H9 (cell line): ENCODE results near the gene FAM110C. TPM values are rescaled to one million over a fixed set of nuclear protein-coding genes. Genes with fewer than 3 reads are reported as not detected.

Experiments used
- DNase-seq: peaks from one replicate; pipeline ENCODE4 v3.0.0-alpha.2; 2017
- H2AFZ ChIP-seq: one replicate; pipeline ENCODE4 v1.6.1; 2013; ENCODE audit warnings: mild to moderate bottlenecking, low read length, control low read depth, moderate library complexity
- H2AK5ac ChIP-seq: 2 replicates; pipeline ENCODE4 v1.6.1; 2013; ENCODE audit warnings: low read length, control low read depth, mixed read lengths; ENCODE audit not compliant: insufficient read length
- H2BK120ac ChIP-seq: one replicate; pipeline ENCODE4 v1.6.1; 2013; ENCODE audit warnings: low read depth, mild to moderate bottlenecking, low read length, control low read depth, inconsistent platforms; ENCODE audit not compliant: poor library complexity, severe bottlenecking
- H2BK12ac ChIP-seq: 2 replicates; pipeline ENCODE4 v1.6.1; 2013; ENCODE audit warnings: low read length, control low read depth, mixed read lengths, low read depth; ENCODE audit not compliant: insufficient read length
- H2BK15ac ChIP-seq: 2 replicates; pipeline ENCODE4 v1.6.1; 2013; ENCODE audit warnings: low read depth, low read length, control low read depth
- H2BK20ac ChIP-seq: one replicate; pipeline ENCODE4 v1.6.1; 2013; ENCODE audit warnings: low read depth, mild to moderate bottlenecking, low read length, control low read depth, inconsistent platforms; ENCODE audit not compliant: poor library complexity, severe bottlenecking
- H2BK5ac ChIP-seq: 2 replicates; pipeline ENCODE4 v1.6.1; 2013; ENCODE audit warnings: low read length, control low read depth, mixed read lengths; ENCODE audit not compliant: insufficient read length
- H3K14ac ChIP-seq: 2 replicates; pipeline ENCODE4 v1.6.1; 2013; ENCODE audit warnings: low read length, control low read depth; ENCODE audit not compliant: insufficient read depth
- H3K18ac ChIP-seq: 2 replicates; pipeline ENCODE4 v1.6.1; 2013; ENCODE audit warnings: low read depth, mild to moderate bottlenecking, mixed read lengths, low read length, control low read depth; ENCODE audit not compliant: insufficient read length
- H3K23ac ChIP-seq: 2 replicates; pipeline ENCODE4 v1.6.1; 2013; ENCODE audit warnings: low read length, control low read depth, mixed read lengths, low read depth; ENCODE audit not compliant: insufficient read length
- H3K23me2 ChIP-seq: 2 replicates; pipeline ENCODE4 v1.6.1; 2013; ENCODE audit warnings: low read depth, mild to moderate bottlenecking, mixed read lengths, low read length, control low read depth; ENCODE audit not compliant: insufficient read length, poor library complexity, severe bottlenecking
- H3K27ac ChIP-seq: 2 replicates; pipeline ENCODE4 v1.5.1; 2013; ENCODE audit warnings: low read length, control low read depth, mixed read lengths, low read depth; ENCODE audit not compliant: insufficient read length
- H3K27me3 ChIP-seq: 2 replicates; pipeline ENCODE4 v1.6.1; 2013; ENCODE audit warnings: low read length, control low read depth, inconsistent platforms; ENCODE audit not compliant: insufficient read depth
- H3K4ac ChIP-seq: 2 replicates; pipeline ENCODE4 v1.6.1; 2013; ENCODE audit warnings: low read depth, mild to moderate bottlenecking, control low read depth, inconsistent platforms, low read length, moderate library complexity
- H3K4me1 ChIP-seq: 2 replicates; pipeline ENCODE4 v1.6.1; 2013; ENCODE audit warnings: low read length, control low read depth, inconsistent platforms; ENCODE audit not compliant: insufficient read depth
- H3K4me2 ChIP-seq: 2 replicates; pipeline ENCODE4 v1.6.1; 2013; ENCODE audit warnings: low read length, control low read depth, mixed read lengths; ENCODE audit not compliant: insufficient read length, insufficient read depth
- H3K56ac ChIP-seq: 2 replicates; pipeline ENCODE4 v1.6.1; 2013; ENCODE audit warnings: low read depth, mild to moderate bottlenecking, mixed read lengths, low read length, control low read depth; ENCODE audit not compliant: insufficient read length
- H3K79me1 ChIP-seq: 2 replicates; pipeline ENCODE4 v1.6.1; 2013; ENCODE audit warnings: low read depth, mild to moderate bottlenecking, moderate library complexity, low read length, control low read depth, inconsistent platforms; ENCODE audit not compliant: insufficient read depth, poor library complexity, severe bottlenecking
- H3K79me2 ChIP-seq: 2 replicates; pipeline ENCODE4 v1.6.1; 2013; ENCODE audit warnings: low read length, control low read depth, inconsistent platforms; ENCODE audit not compliant: insufficient read depth
- H3K9ac ChIP-seq: 2 replicates; pipeline ENCODE4 v1.6.1; 2013; ENCODE audit warnings: low read length, control low read depth, mixed read lengths; ENCODE audit not compliant: insufficient read length; ENCODE audit errors: extremely low read depth
- H3K9me3 ChIP-seq: one replicate; pipeline ENCODE4 v1.6.1; 2013; ENCODE audit warnings: low read depth, low read length, inconsistent platforms; ENCODE audit not compliant: control insufficient read depth
- H3T11ph ChIP-seq: one replicate; pipeline ENCODE4 v1.6.1; 2013; ENCODE audit warnings: mild to moderate bottlenecking, low read length, control low read depth, inconsistent platforms
- H4K20me1 ChIP-seq: one replicate; pipeline ENCODE4 v1.6.1; 2013; ENCODE audit not compliant: control insufficient read depth, insufficient read length, insufficient read depth
- H4K5ac ChIP-seq: 2 replicates; pipeline ENCODE4 v1.6.1; 2013; ENCODE audit warnings: low read depth, mild to moderate bottlenecking, mixed read lengths, low read length, control low read depth; ENCODE audit not compliant: insufficient read length
- H4K8ac ChIP-seq: replicated peaks from 2 replicates; pipeline ENCODE4 v1.6.1; 2013; ENCODE audit warnings: low read length, control low read depth, mixed read lengths, low read depth; ENCODE audit not compliant: insufficient read length
- H4K91ac ChIP-seq: 2 replicates; pipeline ENCODE4 v1.6.1; 2013; ENCODE audit warnings: low read depth, mild to moderate bottlenecking, moderate library complexity, mixed read lengths, low read length, control low read depth; ENCODE audit not compliant: insufficient read length
- H3K27ac Mint-ChIP-seq, 3 experiments: 2 replicates in 2 of 3; 3 replicates in 1 of 3; pipeline ENCODE4 v1.8.0; 2020 to 2021; ENCODE audit warnings: mixed read lengths in 3 of 3, mild to moderate bottlenecking in 1 of 3, moderate library complexity in 1 of 3
- H3K27me3 Mint-ChIP-seq: 2 replicates; pipeline ENCODE4 v1.8.0; 2021; ENCODE audit warnings: low read depth, mild to moderate bottlenecking, moderate library complexity, mixed read lengths
- H3K36me3 Mint-ChIP-seq, 3 experiments: 2 replicates in 2 of 3; 3 replicates in 1 of 3; pipeline ENCODE4 v1.8.0; 2020 to 2021; ENCODE audit warnings: low read depth in 3 of 3, mixed read lengths in 3 of 3; ENCODE audit not compliant: insufficient read depth in 1 of 3
- H3K4me1 Mint-ChIP-seq, 2 experiments: 2 replicates each; pipeline ENCODE4 v1.8.0; 2020; ENCODE audit warnings: mixed read lengths in 2 of 2
- H3K4me3 Mint-ChIP-seq, 2 experiments: 2 replicates in 1 of 2; 3 replicates in 1 of 2; pipeline ENCODE4 v1.8.0; 2020 to 2021; ENCODE audit warnings: mild to moderate bottlenecking in 2 of 2, mixed read lengths in 2 of 2, moderate library complexity in 1 of 2
- H3K9me3 Mint-ChIP-seq, 2 experiments: 2 replicates in 1 of 2; 3 replicates in 1 of 2; pipeline ENCODE4 v1.8.0; 2020; ENCODE audit warnings: mild to moderate bottlenecking in 2 of 2, mixed read lengths in 2 of 2, moderate library complexity in 1 of 2
- CTCF ChIP-seq: fragments of 200-600 bp; sonication (generic); conservative IDR thresholded peaks from 3 replicates; pipeline ENCODE4 v1.8.0; 2021; ENCODE audit warnings: antibody characterized with exemption, mild to moderate bottlenecking
- WGBS: extraction: QIAGEN DNeasy Blood & Tissue Kit; methylation state at CpG from one replicate; pipeline ENCODE4 v1.1.7; 2013; ENCODE audit warnings: missing lambda C conversion rate, low lambda C conversion rate, mixed read lengths; ENCODE audit not compliant: insufficient read length; ENCODE audit errors: extremely low coverage; 5-methylcytosine and 5-hydroxymethylcytosine counted together
- total RNA-seq: library from RNA; stranded (reverse); gene quantifications from 2 replicates; pipeline ENCODE4 v1.2.1, GENCODE V29; 2021

The FAM110C gene
- total RNA-seq, 1 experiment from 2014 or later = 3.4 TPM

GRCh38 chr2:84121-84520 lies 37.8 kb upstream of the FAM110C start:
- Histone ChIP-seq H3K9me3 (no peaks in the 10 kb centered on the region), H3T11ph (no peak overlapping the region), H3K27me3 (no peaks in the 10 kb centered on the region), H3K4ac (no peak overlapping the region), H3K79me2 (no peaks in the 10 kb centered on the region), H4K5ac (no peak overlapping the region), H3K79me1 (no peaks in the 10 kb centered on the region), H2BK20ac (no peak overlapping the region), H3K27ac (no peak overlapping the region), H2AK5ac (no peak overlapping the region), H3K4me2 (no peak overlapping the region), H3K23me2 (no peaks in the 10 kb centered on the region), H2AFZ (no peak overlapping the region), H3K14ac (no peak overlapping the region), H3K23ac (no peak overlapping the region), H2BK15ac (no peak overlapping the region), H3K9ac (no peak overlapping the region), H2BK120ac (no peak overlapping the region), H4K20me1 (no peaks in the 10 kb centered on the region), H3K4me1 (peaks cover 9% of the 10 kb centered on the region; the same call in 1 of the 2 replicates), H2BK12ac (no peak overlapping the region), H4K91ac (no peak overlapping the region), H2BK5ac (no peak overlapping the region), H3K18ac (no peak overlapping the region), H4K8ac (no peak overlapping the region), H3K56ac (no peak overlapping the region)
- no peak for DNase-seq
- Mint-ChIP-seq H3K4me3 (no peak overlapping the region), H3K27ac (no peak overlapping the region), H3K36me3 (no peaks in the 10 kb centered on the region), H3K4me1 (peaks cover 25 to 33% of the 10 kb centered on the region in 2 experiments), H3K9me3 (no peaks in the 10 kb centered on the region), H3K27me3 (peaks cover 4% of the 10 kb centered on the region; the same call in 1 of the 2 replicates)
- WGBS = no CpG with 5 or more reads among the region's 2 CpGs
- no peak for TF ChIP-seq CTCF
